Measurements from ENCODE around the gene DACH1.
A peak's percentile ranks its signal among the peaks of the same experiment; 100 is the strongest.

DACH1 gene

DNA sequence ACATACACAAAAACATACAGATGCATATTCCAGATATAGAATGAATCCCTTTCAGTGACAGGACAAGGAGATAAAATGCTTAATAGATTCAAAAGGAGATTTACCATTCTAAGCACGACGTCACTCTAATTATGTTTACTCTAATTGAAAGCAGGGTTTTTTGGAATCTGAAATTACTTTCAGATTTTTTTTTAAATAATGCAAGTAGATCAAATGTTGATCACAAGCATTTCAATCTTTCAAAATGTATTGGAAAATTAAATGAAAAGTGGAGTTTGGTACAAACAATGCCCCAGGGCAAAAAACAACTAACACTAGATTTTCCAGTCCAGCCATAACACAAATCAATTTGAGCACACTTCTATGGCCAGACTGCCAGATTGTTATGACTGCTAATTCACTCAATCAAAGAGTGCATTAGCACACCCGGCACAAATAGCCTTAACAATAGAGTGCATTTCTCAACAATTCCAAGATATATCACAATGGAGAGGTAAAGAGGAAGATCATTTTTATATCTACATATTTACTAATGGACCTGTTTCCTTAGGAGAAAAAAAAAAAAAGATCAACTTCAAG, 4.3 kb upstream of the DACH1 start:
- DNase-seq (ENCODE audit: low read depth, low spot score), result no peak
- TF ChIP-seq POLR2AphosphoS5 (IDR thresholded peaks at IDR 0.05; ENCODE audit: borderline replicate concordance, low read depth, low read length) (no peak), FOXP2 (optimal IDR thresholded peaks at IDR 0.05; ENCODE audit: control extremely low read depth, extremely low read length, insufficient read depth) (no peak), EZH2 (IDR thresholded peaks at IDR 0.05) (no peak)
- no peak overlapping the region for H3K27ac ChIP-seq

DNA sequence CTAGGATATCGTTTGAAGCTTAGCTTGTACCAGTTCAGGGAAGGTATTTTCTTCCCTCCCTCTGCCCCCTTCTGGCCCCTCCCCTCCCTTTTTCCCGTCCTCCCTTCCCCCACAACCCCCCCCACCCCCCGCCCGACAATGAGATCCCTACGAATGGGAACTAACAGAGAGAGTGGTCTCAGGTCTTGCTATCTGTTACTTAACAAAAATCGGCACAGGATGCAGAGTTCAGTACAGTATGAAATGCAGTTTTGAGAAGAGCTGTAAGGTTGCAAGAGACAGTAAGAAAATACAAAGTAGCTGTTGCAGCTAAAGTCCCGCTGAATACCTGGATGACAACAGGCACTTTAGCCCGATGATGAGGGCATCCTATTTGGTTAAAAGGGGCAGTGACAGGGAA, 3.1 kb upstream of the DACH1 start:
- H3K4me3 ChIP-seq, result no peak overlapping the region
- no peak overlapping the region for H3K27ac ChIP-seq
- no peak overlapping the region for H3K9ac ChIP-seq (ENCODE audit: insufficient read length)
- TF ChIP-seq EZH2 (IDR thresholded peaks at IDR 0.05) (no peak), FOXP2 (optimal IDR thresholded peaks at IDR 0.05; ENCODE audit: control extremely low read depth, extremely low read length, insufficient read depth) (no peak), POLR2AphosphoS5 (IDR thresholded peaks at IDR 0.05; ENCODE audit: borderline replicate concordance, low read depth, low read length) (no peak)
- no peak for DNase-seq (ENCODE audit: low read depth, low spot score)
- H3K36me3 ChIP-seq (ENCODE audit: insufficient read depth, low read length), result no peaks in the 10 kb centered on the region
- H3K9me3 ChIP-seq (ENCODE audit: low read depth, low read length), result no peaks in the 10 kb centered on the region

More for the DNA sequence above, 4.3 kb upstream of the DACH1 start:
- Histone ChIP-seq H3K9me3 (ENCODE audit: low read depth, low read length) (no peaks in the 10 kb centered on the region), H3K9ac (ENCODE audit: insufficient read length) (no peak overlapping the region), H3K4me3 (no peak overlapping the region), H3K36me3 (ENCODE audit: insufficient read depth, low read length) (no peaks in the 10 kb centered on the region)

DNA sequence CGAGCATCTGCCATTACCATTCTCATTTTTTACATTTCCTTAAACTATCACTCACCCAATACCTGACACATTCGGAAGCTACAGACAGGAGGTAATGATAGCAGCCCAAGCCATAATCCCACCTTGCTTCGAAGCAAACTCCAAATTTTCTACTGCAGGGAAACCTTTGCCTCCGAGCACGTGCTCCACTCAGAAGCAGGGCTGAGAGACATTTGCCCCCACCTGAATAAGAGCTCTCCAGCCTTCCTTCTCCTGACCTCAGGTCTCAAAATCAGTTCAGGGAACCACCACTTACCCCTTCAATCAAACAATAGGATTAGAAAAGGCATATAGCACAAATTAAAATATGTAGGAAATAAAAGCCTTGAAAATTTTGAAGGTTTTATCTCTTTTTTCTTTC, 2.3 kb upstream of the DACH1 start:
- Histone ChIP-seq H3K27ac (no peak overlapping the region), H3K9ac (ENCODE audit: insufficient read length) (no peak overlapping the region), H3K36me3 (ENCODE audit: insufficient read depth, low read length) (no peaks in the 10 kb centered on the region), H3K4me3 (no peak overlapping the region), H3K9me3 (ENCODE audit: low read depth, low read length) (no peaks in the 10 kb centered on the region)
- TF ChIP-seq FOXP2 (optimal IDR thresholded peaks at IDR 0.05; ENCODE audit: control extremely low read depth, extremely low read length, insufficient read depth) (no peak), EZH2 (IDR thresholded peaks at IDR 0.05) (no peak), POLR2AphosphoS5 (IDR thresholded peaks at IDR 0.05; ENCODE audit: borderline replicate concordance, low read depth, low read length) (no peak)
- DNase-seq (ENCODE audit: low read depth, low spot score), result no peak

DNA sequence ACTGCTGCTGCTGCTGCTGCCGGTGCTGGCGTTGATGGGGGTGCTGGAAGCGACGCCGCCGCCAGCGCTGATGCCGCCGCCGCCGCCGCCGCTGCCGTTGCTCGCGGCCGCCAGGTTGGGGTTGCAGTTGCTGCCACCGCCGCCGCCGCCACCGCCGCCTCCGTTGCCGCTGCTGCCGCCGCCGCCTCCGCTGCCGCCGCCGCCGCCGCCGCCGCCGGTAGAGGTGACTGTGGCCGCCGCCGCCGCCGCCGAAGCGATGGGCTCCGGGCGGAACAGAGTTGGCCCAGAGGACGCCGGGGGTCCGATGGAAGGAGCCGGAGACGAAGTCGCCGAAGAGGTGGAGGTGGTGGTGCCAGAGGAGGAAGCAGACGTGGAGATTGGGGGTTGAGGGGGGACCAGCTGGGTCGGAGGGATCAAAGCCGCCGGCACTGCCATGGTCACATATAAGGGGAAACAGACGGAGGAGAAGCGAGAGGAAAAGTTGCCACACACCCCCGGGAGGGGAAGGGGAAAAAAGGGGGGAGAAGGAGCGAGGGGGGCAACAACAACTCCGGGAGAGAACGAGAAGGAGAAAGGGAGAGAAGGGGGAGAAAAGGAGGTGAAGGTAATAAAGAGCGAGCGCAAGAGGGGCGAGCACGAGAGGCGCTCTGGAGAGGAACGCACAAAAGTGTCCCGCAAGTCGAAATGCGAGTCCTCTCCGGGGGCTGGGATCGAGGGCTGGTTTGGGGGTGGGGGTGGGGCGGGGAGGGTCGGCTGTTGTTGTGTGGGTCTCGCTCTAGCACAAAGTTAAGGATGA, 471 bp downstream of the DACH1 start:
- peak overlapping the region; percentile 76 for H3K4me3 ChIP-seq
- H3K36me3 ChIP-seq (ENCODE audit: insufficient read depth, low read length), result no peaks in the 10 kb centered on the region
- no peak overlapping the region for H3K9ac ChIP-seq (ENCODE audit: insufficient read length)
- H3K27ac ChIP-seq, result no peak overlapping the region
- no peaks in the 10 kb centered on the region for H3K9me3 ChIP-seq (ENCODE audit: low read depth, low read length)
- TF ChIP-seq FOXP2 (optimal IDR thresholded peaks at IDR 0.05; ENCODE audit: control extremely low read depth, extremely low read length, insufficient read depth) (no peak), EZH2 (IDR thresholded peaks at IDR 0.05) (no peak), POLR2AphosphoS5 (IDR thresholded peaks at IDR 0.05; ENCODE audit: borderline replicate concordance, low read depth, low read length) (no peak)
- no peak for DNase-seq (ENCODE audit: low read depth, low spot score)

DNA sequence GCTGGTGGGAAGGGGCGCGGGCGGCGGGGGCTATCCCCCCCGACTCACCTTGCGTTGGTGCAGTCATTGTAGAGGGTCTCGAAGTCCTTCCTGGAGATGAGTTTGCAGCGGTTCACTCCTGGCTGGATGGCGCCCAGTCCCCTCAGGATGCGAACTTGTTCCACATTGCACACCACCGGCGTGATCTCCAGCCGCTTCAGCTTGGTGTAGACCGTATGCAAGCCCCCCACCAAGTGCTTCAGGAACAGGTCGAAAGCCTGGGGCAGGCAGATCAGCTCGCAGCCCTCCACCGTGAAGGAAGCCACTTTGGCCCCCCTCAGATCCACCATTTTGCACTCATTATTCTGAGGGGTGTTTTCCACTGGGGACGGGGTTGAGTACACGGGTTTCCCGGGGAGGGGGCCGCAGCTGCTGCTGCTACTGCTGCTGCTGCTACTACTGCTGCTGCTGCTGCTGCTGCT, 1.1 kb downstream of the DACH1 start:
- Histone ChIP-seq H3K4me3 (peak overlapping the region; percentile 51; the same call in 1 of the 2 replicates), H3K27ac (no peak overlapping the region), H3K9ac (ENCODE audit: insufficient read length) (no peak overlapping the region), H3K36me3 (ENCODE audit: insufficient read depth, low read length) (no peaks in the 10 kb centered on the region), H3K9me3 (ENCODE audit: low read depth, low read length) (no peaks in the 10 kb centered on the region)
- no peak for TF ChIP-seq FOXP2 (optimal IDR thresholded peaks at IDR 0.05; ENCODE audit: control extremely low read depth, extremely low read length, insufficient read depth)
- no peak for TF ChIP-seq POLR2AphosphoS5 (IDR thresholded peaks at IDR 0.05; ENCODE audit: borderline replicate concordance, low read depth, low read length)
- TF ChIP-seq EZH2 (IDR thresholded peaks at IDR 0.05), result no peak
- DNase-seq (ENCODE audit: low read depth, low spot score), result no peak

DNA sequence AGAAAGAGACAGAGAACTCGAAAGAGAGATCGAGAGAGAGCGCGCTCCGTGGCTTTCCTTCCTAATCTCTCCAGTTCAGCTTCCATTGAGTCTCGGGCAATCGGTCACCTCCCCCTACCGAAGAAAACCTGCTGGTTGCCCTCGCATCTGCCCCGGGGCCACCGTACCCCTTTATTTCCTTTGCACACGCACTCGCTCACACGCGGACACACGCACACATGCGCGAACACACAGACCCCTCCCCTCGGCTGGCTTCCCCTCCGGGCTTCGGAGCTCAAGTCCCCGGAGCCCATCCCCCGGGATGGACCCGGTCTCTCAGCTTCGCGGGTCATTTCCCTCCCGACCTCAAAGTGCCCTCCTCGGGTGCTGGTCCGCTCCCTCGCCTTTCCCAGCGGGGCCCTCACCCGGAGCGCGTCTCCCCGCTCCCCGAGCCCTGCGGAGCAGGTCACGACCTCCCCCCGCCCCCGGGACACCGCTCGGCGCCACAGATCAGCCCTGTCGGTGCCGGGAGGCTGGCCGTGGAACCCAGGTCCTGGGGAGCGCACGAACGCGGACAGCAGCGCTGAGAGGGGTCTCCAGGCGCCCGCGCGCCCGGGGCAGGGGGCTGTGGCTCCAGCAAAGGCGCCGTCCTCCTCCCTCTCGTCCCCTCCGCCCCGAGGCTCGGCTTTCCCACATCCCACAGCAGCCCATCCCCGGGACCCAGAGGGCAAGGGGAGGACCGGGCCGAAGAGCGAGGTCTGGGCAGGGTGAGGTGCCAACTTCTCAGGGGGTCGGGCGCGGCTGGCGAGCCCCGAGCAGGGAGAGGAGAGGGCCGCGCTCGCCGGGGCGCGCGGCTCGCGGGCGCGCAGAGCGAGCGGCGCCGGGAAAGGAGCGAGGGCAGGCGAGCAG, 1.8 kb downstream of the DACH1 start:
- TF ChIP-seq EZH2 (IDR thresholded peaks at IDR 0.05) (no peak), FOXP2 (optimal IDR thresholded peaks at IDR 0.05; ENCODE audit: control extremely low read depth, extremely low read length, insufficient read depth) (no peak), POLR2AphosphoS5 (IDR thresholded peaks at IDR 0.05; ENCODE audit: borderline replicate concordance, low read depth, low read length) (no peak)
- Histone ChIP-seq H3K27ac (no peak overlapping the region), H3K9me3 (ENCODE audit: low read depth, low read length) (no peaks in the 10 kb centered on the region), H3K4me3 (peak overlapping the region; percentile 51; the same call in 1 of the 2 replicates), H3K9ac (ENCODE audit: insufficient read length) (no peak overlapping the region), H3K36me3 (ENCODE audit: insufficient read depth, low read length) (no peaks in the 10 kb centered on the region)
- no peak for DNase-seq (ENCODE audit: low read depth, low spot score)

DNA sequence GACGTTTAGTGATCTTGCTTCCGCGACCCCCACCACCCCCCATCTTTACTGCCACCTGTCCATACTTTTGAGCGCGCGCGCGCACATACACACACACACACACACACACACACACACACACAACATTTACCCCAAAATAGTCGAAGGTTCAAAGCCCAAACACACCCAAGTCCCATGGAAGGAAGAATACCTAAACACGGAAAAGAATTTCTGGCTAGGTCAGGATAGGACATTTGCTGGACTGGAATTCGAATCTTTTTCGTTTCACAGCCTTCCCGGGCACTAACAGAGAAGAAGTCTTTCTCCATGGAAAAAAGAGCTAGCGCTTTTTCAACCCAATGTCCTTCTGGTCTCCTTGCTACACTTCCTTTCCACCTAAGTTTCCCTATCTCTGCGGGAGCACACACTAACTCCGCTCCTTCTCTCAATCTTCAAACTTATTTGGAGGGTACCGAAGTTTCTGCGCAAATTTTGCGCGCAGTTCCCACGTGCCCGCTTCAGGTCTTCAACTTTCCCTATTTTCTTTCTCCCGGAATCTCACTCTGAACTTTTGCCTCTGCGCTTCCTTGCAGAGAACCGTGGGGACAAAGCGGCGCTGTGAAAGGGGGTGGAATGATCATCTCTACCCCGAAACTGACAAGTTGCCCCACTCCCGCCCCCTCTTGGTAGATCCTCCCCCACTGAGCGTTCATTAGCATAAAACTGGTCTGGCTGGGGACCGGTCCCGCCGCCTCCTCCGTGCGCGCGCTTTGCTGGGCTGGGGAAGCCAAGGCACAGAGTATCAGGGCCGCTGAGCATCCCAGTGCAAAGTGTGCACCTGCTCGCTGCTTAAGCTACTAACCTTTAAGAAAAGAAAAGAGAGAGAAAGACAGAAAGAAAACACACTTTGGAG, 2.7 kb downstream of the DACH1 start:
- no peak overlapping the region for H3K4me3 ChIP-seq

More for the DNA sequence above, 2.7 kb downstream of the DACH1 start:
- Histone ChIP-seq H3K36me3 (ENCODE audit: insufficient read depth, low read length) (no peaks in the 10 kb centered on the region), H3K9me3 (ENCODE audit: low read depth, low read length) (no peaks in the 10 kb centered on the region), H3K27ac (no peak overlapping the region), H3K9ac (ENCODE audit: insufficient read length) (no peak overlapping the region)
- no peak for DNase-seq (ENCODE audit: low read depth, low spot score)
- TF ChIP-seq EZH2 (IDR thresholded peaks at IDR 0.05), result peak; percentile 36
- TF ChIP-seq POLR2AphosphoS5 (IDR thresholded peaks at IDR 0.05; ENCODE audit: borderline replicate concordance, low read depth, low read length), result no peak
